Smooth muscle cell (in vitro differentiated cells): Measurements from ENCODE around the gene VDR. TPM values are rescaled to one million over a fixed set of nuclear protein-coding genes. Genes with fewer than 3 reads are reported as not detected.
A peak's percentile ranks its signal among the peaks of the same experiment; 100 is the strongest.

ENCODE experiments used
- DNase-seq: peaks from one replicate; lab custom pipeline; 2025; ENCODE audit not compliant: unreplicated experiment; lab: John Stamatoyannopoulos, UW
- H2AFZ ChIP-seq: fragments of 200-600 bp; sonication (generic); 2 replicates; pipeline ENCODE4 v1.6.0; 2016; ENCODE audit warnings: antibody characterized with exemption, low read depth, mild to moderate bottlenecking
- H3F3A ChIP-seq: fragments of 200-600 bp; sonication (generic); 2 replicates; pipeline ENCODE4 v1.6.0; 2017; ENCODE audit warnings: antibody characterized with exemption, low read depth
- H3K27ac ChIP-seq: fragments of 200-600 bp; sonication (generic); 2 replicates; pipeline ENCODE4 v1.5.1; 2016; ENCODE audit warnings: low read depth, mild to moderate bottlenecking
- H3K27me3 ChIP-seq: fragments of 200-600 bp; sonication (generic); 2 replicates; pipeline ENCODE4 v1.6.1; 2016; ENCODE audit warnings: low read depth, mild to moderate bottlenecking
- H3K36me3 ChIP-seq: fragments of 200-600 bp; sonication (generic); 2 replicates; pipeline ENCODE4 v1.5.1; 2016; ENCODE audit warnings: low read depth
- H3K4me1 ChIP-seq: fragments of 200-600 bp; sonication (generic); 2 replicates; pipeline ENCODE4 v1.5.1; 2016; ENCODE audit warnings: low read depth
- H3K4me2 ChIP-seq: fragments of 200-600 bp; sonication (generic); 2 replicates; pipeline ENCODE4 v1.6.0; 2016; ENCODE audit warnings: mild to moderate bottlenecking
- H3K4me3 ChIP-seq: fragments of 200-600 bp; sonication (generic); 2 replicates; pipeline ENCODE4 v1.5.1; 2016; ENCODE audit warnings: mild to moderate bottlenecking
- H3K79me2 ChIP-seq: fragments of 200-600 bp; sonication (generic); 2 replicates; pipeline ENCODE4 v1.6.0; 2016; ENCODE audit warnings: low read depth, mild to moderate bottlenecking
- H3K9ac ChIP-seq: fragments of 200-600 bp; sonication (generic); 2 replicates; pipeline ENCODE4 v1.6.0; 2016; ENCODE audit warnings: low read depth
- H3K9me3 ChIP-seq: fragments of 200-600 bp; sonication (generic); replicated peaks from 2 replicates; pipeline ENCODE4 v1.5.1; 2016; ENCODE audit warnings: low read depth
- H4K20me1 ChIP-seq: fragments of 200-600 bp; sonication (generic); 2 replicates; pipeline ENCODE4 v1.6.0; 2016; ENCODE audit warnings: low read depth
- CTCF ChIP-seq: fragments of 200-600 bp; sonication (generic); IDR thresholded peaks from 2 replicates; pipeline ENCODE4 v1.5.1; 2017; ENCODE audit warnings: borderline replicate concordance, mild to moderate bottlenecking, antibody characterized with exemption; ENCODE audit not compliant: insufficient read depth, poor library complexity, severe bottlenecking
- WGBS: methylation state at CpG from one replicate; pipeline ENCODE4 v1.1.7; 2016; ENCODE audit warnings: low lambda C conversion rate; 5-methylcytosine and 5-hydroxymethylcytosine counted together
- polyA plus RNA-seq: library from polyadenylated mRNA; unstranded; fragments of >200 nt; fragmentation: Nextera tagmentation; extraction: Ambion mirVana; gene quantifications from 2 replicates; pipeline ENCODE4 v1.2.1, GENCODE V29; 2016
- total RNA-seq: library from RNA; depleted of rRNA; stranded (reverse); fragments of >200 nt; gene quantifications from 2 replicates; pipeline ENCODE4 v1.2.3, GENCODE V29; 2014

VDR gene
- total and polyA plus RNA-seq, 2 experiments from 2014 or later = 8.0 to 16.5 TPM

- no peak overlapping the region for H2AFZ ChIP-seq
- H3K36me3 ChIP-seq = no peaks in the 10 kb centered on the region
- DNase-seq = no peak
- peaks cover 17% of the 10 kb centered on the region for H3K27me3 ChIP-seq
- no peak for TF ChIP-seq CTCF
- no peak overlapping the region for H3K4me2 ChIP-seq
- no peak overlapping the region for H3K27ac ChIP-seq
- H3K79me2 ChIP-seq = no peaks in the 10 kb centered on the region
- no peaks in the 10 kb centered on the region for H3K9me3 ChIP-seq
- WGBS = 57% methylated on average over 4 of the region's 4 CpGs
- no peaks in the 10 kb centered on the region for H3F3A ChIP-seq
- no peaks in the 10 kb centered on the region for H3K4me1 ChIP-seq
- H3K9ac ChIP-seq = no peak overlapping the region
- no peaks in the 10 kb centered on the region for H4K20me1 ChIP-seq
- no peak overlapping the region for H3K4me3 ChIP-seq
These were observed 7.8 kb upstream of the VDR start for GRCh38 chr12:47912556-47912955.

GRCh38 chr12:47910981-47911380 lies 6.2 kb upstream of the VDR start:
- H3K27me3 ChIP-seq = peaks cover 28% of the 10 kb centered on the region
- H3K36me3 ChIP-seq = no peaks in the 10 kb centered on the region
- no peak overlapping the region for H2AFZ ChIP-seq
- no peaks in the 10 kb centered on the region for H3K79me2 ChIP-seq
- DNase-seq = no peak
- H3K9me3 ChIP-seq = no peaks in the 10 kb centered on the region
- peaks cover 2% of the 10 kb centered on the region for H3F3A ChIP-seq
- no peaks in the 10 kb centered on the region for H3K4me1 ChIP-seq
- no peak overlapping the region for H3K9ac ChIP-seq
- no peak overlapping the region for H3K27ac ChIP-seq
- no peaks in the 10 kb centered on the region for H4K20me1 ChIP-seq
- H3K4me3 ChIP-seq = no peak overlapping the region
- peak overlapping the region; percentile 54 for H3K4me2 ChIP-seq
- no peak for TF ChIP-seq CTCF

- Histone ChIP-seq H3K36me3 (no peaks in the 10 kb centered on the region), H3K9me3 (no peaks in the 10 kb centered on the region), H3K4me1 (no peaks in the 10 kb centered on the region), H3F3A (peaks cover 7% of the 10 kb centered on the region), H2AFZ (no peak overlapping the region), H3K9ac (no peak overlapping the region), H3K79me2 (no peaks in the 10 kb centered on the region), H4K20me1 (no peaks in the 10 kb centered on the region), H3K27me3 (peaks cover 33% of the 10 kb centered on the region), H3K4me2 (peak overlapping the region; percentile 54), H3K4me3 (no peak overlapping the region), H3K27ac (no peak overlapping the region)
- TF ChIP-seq CTCF = no peak
- DNase-seq = no peak
- WGBS = 53% methylated on average over 3 of the region's 3 CpGs
These were observed 5.7 kb upstream of the VDR start for GRCh38 chr12:47910486-47910885.

GRCh38 chr12:47909839-47910465 lies 5.2 kb upstream of the VDR start:
- Histone ChIP-seq H3K79me2 (no peaks in the 10 kb centered on the region), H3K9me3 (no peaks in the 10 kb centered on the region), H3K4me3 (no peak overlapping the region), H3F3A (peaks cover 7% of the 10 kb centered on the region), H2AFZ (no peak overlapping the region), H3K36me3 (no peaks in the 10 kb centered on the region), H3K27ac (no peak overlapping the region), H3K9ac (no peak overlapping the region), H3K4me1 (peaks cover 2% of the 10 kb centered on the region), H3K27me3 (peaks cover 38% of the 10 kb centered on the region), H4K20me1 (no peaks in the 10 kb centered on the region), H3K4me2 (peak overlapping the region; percentile 54)
- DNase-seq = no peak
- TF ChIP-seq CTCF = no peak
- 87% methylated on average over 4 of the region's 4 CpGs for WGBS
